Immature natural killer cell (primary cell): Measurements from ENCODE around the gene STX18. TPM values are rescaled to one million over a fixed set of nuclear protein-coding genes. Genes with fewer than 3 reads are reported as not detected.

Experiments used
- DNase-seq, 3 donors: peaks; one replicate each; pipeline ENCODE4 v3.0.0; 2022; ENCODE audit warnings: mixed read lengths in 1 of 3
- H3K27ac Mint-ChIP-seq, 6 donors: one replicate each; pipeline ENCODE4 v1.8.0; 2020; ENCODE audit warnings: mixed read lengths in 6 of 6, mild to moderate bottlenecking in 5 of 6, inconsistent platforms in 4 of 6, moderate library complexity in 3 of 6
- H3K27me3 Mint-ChIP-seq, 3 donors: one replicate each; pipeline ENCODE4 v1.8.0; 2020 to 2021; ENCODE audit warnings: low read depth in 3 of 3, mild to moderate bottlenecking in 3 of 3, mixed read lengths in 3 of 3, moderate library complexity in 3 of 3, inconsistent platforms in 1 of 3
- H3K36me3 Mint-ChIP-seq, 3 donors: one replicate each; pipeline ENCODE4 v1.8.0; 2020; ENCODE audit warnings: mixed read lengths in 3 of 3, inconsistent platforms in 2 of 3, mild to moderate bottlenecking in 2 of 3
- H3K4me1 Mint-ChIP-seq, 2 donors: one replicate each; pipeline ENCODE4 v1.8.0; 2020; ENCODE audit warnings: inconsistent platforms in 2 of 2, mild to moderate bottlenecking in 2 of 2, mixed read lengths in 2 of 2, moderate library complexity in 1 of 2
- H3K4me3 Mint-ChIP-seq, 5 donors: one replicate each; pipeline ENCODE4 v1.8.0; 2020; ENCODE audit warnings: mild to moderate bottlenecking in 5 of 5, mixed read lengths in 5 of 5, inconsistent platforms in 3 of 5, moderate library complexity in 3 of 5
- H3K9me3 Mint-ChIP-seq, 6 donors: one replicate each; pipeline ENCODE4 v1.8.0; 2020; ENCODE audit warnings: mild to moderate bottlenecking in 6 of 6, mixed read lengths in 6 of 6, inconsistent platforms in 4 of 6, moderate library complexity in 3 of 6
- polyA plus RNA-seq, 3 donors: library from polyadenylated mRNA; unstranded; fragments of 300-500 nt; fragmentation: Illumina TruSeq; gene quantifications; one replicate each; pipeline ENCODE4 v1.2.3, GENCODE V29; 2021

The STX18 gene
- polyA plus RNA-seq, 3 donors from 2014 or later = 22.5 to 26.6 (median 23.3) TPM

DNA sequence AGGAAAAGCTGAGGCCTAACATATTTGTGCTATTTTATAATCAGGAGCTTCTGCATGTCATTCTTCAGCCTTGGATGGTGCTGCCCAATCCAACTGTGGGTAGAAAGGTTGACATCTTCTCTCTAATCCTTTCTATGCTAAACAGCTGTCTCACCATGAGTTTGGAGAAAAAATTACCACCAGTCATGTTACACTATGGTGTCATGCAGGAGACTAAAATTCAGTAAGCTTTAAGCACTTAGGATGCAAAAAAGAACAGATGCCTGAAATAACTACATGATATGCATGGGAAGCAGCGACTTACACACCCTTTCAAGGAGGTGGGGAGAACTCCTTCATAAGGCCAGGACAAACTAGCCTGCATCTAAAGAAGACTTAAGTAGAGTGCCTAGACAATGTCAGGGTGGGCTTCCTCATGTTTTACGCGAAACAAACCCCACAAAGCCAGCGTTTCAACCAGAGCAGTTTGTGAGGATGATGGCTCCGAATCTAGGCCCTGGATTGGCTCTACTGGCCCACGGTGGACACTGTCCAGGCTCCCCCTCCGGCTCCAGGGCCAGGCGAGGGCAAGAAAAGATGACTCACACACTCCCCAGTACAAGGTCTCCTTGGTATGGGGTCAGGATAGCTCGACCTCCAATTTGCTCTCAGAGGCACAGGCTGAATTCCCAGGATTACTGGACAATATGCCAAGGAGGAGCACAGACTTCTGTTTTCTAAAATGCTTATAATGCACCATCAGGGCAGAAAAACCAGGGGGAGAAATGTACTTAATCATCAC, 45.1 kb downstream of the STX18 start:
- Mint-ChIP-seq H3K27me3 (no peaks in the 10 kb centered on the region), H3K9me3 (no peaks in the 10 kb centered on the region), H3K4me1 (peaks cover 5 to 17% of the 10 kb centered on the region in 2 donors), H3K36me3 (no peaks in the 10 kb centered on the region), H3K27ac (no peak overlapping the region), H3K4me3 (no peak overlapping the region)
- no peak for DNase-seq

DNA sequence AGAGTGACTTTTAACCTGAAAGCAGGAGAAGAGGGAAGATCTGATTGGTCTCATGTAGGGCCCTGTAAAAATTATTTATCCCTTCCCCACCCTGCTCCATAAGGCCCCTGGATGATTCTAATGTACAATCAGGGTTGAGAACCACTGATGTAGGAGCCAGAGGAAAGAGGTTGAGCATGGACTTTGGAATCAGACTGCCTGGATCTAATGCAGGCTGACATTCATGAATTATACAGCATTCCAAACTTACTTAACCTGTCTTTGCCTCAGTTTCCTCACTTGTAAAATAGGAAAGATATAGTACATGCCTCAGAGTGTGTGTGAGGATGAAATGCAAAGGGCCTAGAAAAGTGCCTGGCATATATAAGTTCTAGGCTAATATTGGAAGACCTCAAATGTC, 47.0 kb downstream of the STX18 start:
- Mint-ChIP-seq H3K27ac (peak overlapping the region in 1 of 6 donors; percentile 30), H3K36me3 (no peaks in the 10 kb centered on the region), H3K9me3 (no peaks in the 10 kb centered on the region), H3K27me3 (no peaks in the 10 kb centered on the region), H3K4me3 (no peak overlapping the region), H3K4me1 (peaks cover 5 to 16% of the 10 kb centered on the region in 2 donors)
- no peak for DNase-seq

DNA sequence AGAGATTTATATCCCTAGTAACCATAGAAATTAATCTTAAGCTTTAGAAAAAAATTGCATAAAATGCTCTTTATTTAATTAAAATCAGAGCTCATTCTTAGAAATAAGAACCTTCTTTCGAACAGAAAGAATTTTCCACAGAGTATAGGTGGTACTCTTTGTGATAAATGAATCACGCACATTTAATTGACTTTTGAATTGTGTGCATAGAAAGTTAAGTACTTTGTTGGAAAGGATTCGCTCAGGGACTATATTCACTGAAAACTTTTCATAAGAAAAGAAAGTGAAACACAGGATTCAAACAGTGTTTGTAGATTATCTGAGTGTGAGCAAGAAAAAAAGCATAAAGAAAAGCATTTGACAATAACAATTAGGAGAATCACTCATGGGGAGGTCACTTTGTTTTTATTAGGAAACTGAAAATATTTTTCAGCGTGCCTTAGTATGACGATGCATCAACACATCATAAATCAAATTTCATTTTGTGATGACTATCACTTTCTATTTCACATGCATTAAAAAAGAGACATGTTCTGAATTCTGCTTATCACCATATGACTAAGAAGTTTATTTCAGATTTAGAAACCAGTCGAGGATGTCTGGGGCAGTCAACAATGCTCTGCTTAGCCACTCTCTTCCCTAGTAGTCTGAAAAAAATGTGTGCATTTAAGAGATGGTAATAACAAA, 49.5 kb downstream of the STX18 start:
- Mint-ChIP-seq H3K9me3 (no peaks in the 10 kb centered on the region), H3K27me3 (no peaks in the 10 kb centered on the region), H3K4me1 (peaks cover 5 to 16% of the 10 kb centered on the region in 2 donors), H3K36me3 (no peaks in the 10 kb centered on the region), H3K4me3 (peak overlapping the region in 2 of 5 donors; percentile 40 to 53), H3K27ac (peak overlapping the region in 3 of 6 donors; percentile 34 to 76 (median 60))
- DNase-seq = no peak

DNA sequence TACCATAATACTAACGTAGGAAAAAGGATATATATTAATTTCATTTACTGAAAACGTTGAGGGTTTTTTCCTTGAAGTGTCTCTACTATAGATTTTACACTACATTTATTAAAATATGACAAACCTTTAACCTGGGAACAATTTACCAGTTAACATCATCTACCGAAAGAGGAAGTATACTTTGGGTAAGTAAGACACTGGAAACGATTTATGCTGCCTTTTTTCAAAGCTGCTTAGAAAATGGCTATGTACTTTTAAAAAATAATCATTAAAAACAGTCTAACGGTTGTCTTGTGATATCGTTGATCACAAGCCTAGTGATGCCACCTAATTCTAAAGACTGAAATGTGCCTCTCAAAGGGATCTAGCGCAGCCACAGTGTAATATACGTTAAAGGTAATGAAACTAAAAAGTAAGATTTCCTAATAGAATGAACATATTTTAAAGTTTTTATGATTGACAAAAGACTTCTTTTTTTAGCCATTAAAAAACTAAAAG, 50.4 kb downstream of the STX18 start:
- Mint-ChIP-seq H3K4me3 (no peak overlapping the region), H3K9me3 (no peaks in the 10 kb centered on the region)

DNA sequence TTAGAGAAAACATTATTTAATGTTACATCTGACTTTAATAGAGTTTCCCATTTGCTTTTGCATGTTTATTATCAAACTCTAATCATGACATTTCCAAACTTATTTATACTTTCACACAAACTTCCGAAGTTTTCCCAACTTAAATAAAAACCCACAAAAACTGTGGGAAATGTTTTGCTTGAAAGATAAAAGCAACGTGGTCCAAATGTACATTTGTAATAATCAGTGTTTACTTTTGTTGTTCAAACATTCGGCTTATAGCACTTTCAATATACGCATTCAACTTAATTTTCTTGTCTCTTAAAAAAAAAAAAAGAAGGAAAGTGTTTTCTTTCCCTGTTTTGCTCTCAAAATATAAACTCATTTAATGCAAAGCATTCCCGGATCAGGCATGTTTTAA, 51.0 kb downstream of the STX18 start:
- H3K4me3 Mint-ChIP-seq = no peak overlapping the region
- H3K27me3 Mint-ChIP-seq = no peaks in the 10 kb centered on the region
- no peak for DNase-seq
- no peak overlapping the region for H3K27ac Mint-ChIP-seq
- H3K9me3 Mint-ChIP-seq = no peaks in the 10 kb centered on the region
- H3K4me1 Mint-ChIP-seq = peaks cover 5 to 16% of the 10 kb centered on the region in 2 donors
- no peaks in the 10 kb centered on the region for H3K36me3 Mint-ChIP-seq

More for the DNA sequence above, 50.4 kb downstream of the STX18 start:
- no peak overlapping the region for H3K27ac Mint-ChIP-seq
- H3K4me1 Mint-ChIP-seq = peaks cover 5 to 16% of the 10 kb centered on the region in 2 donors
- H3K27me3 Mint-ChIP-seq = no peaks in the 10 kb centered on the region
- H3K36me3 Mint-ChIP-seq = no peaks in the 10 kb centered on the region
- DNase-seq = no peak

DNA sequence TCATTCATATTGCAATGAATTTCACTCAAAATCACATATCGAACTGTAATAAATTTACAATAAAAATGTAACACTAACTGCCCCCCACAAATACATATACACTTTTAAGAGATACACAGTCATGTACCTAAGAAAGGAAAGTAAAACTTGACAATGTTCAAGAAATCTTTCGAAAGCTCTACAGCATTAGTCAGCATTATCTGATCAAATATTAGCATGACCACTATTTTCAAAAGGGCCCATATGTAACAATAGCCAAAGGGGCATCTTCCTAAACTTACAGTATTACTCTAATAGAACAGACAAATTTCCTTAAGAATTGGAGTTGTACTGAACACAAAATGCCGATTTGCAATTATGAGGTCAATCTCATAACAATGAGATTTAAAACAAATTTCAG, 51.8 kb downstream of the STX18 start:
- H3K27ac Mint-ChIP-seq = no peak overlapping the region
- H3K27me3 Mint-ChIP-seq = no peaks in the 10 kb centered on the region
- no peaks in the 10 kb centered on the region for H3K9me3 Mint-ChIP-seq
- no peaks in the 10 kb centered on the region for H3K36me3 Mint-ChIP-seq
- H3K4me1 Mint-ChIP-seq = peaks cover 5 to 16% of the 10 kb centered on the region in 2 donors
- H3K4me3 Mint-ChIP-seq = no peak overlapping the region
- DNase-seq = no peak

DNA sequence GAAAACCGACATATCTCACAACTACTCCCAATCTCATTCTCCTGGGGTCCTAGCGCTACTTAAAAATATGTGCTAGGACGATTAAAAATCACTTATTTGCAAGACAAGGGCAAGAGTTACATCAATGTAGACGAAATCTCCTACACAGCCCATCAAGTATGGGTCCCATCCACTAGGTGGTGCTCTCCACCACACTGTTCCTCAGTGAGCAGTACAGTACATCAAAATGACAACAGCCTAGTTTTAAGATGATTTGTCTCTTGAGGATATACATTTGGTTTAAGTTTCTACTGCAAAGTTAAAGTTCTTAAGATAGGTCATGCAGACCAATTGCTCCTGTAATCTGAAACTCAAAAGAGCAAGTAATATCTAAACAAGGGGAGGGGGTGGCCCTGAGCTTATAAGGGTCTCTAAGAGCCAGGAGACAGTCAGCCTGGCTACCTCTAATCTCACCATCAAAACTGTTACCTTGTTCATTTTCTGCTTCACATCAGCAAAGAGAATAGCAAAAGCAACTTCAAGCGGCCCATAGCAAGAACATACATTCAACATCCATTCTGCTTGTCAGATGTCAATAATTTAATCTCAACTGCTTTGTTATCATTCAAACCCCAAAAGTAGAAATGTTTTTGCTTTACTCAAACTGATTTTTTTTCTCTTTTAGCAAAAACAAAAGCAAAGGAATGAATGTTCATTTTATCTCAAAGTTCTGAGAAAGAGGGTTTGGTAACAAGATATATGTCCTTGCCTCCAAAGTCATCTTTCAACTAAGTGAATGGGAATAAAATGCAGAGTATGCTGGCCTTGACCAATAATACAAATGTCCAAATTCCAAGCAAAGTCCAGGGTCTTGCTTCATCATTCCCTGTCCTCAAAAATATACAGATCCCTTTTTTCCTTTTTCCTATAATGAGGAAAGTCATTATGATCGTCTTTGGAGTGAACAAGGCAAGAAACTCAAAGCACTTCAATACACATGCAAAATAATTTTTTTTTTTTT, 53.1 kb downstream of the STX18 start:
- Mint-ChIP-seq H3K36me3 (no peaks in the 10 kb centered on the region), H3K4me1 (peaks cover 5 to 16% of the 10 kb centered on the region in 2 donors), H3K27ac (no peak overlapping the region), H3K9me3 (no peaks in the 10 kb centered on the region), H3K27me3 (no peaks in the 10 kb centered on the region), H3K4me3 (no peak overlapping the region)
- DNase-seq = peak; percentile 47 to 60 (median 50)

DNA sequence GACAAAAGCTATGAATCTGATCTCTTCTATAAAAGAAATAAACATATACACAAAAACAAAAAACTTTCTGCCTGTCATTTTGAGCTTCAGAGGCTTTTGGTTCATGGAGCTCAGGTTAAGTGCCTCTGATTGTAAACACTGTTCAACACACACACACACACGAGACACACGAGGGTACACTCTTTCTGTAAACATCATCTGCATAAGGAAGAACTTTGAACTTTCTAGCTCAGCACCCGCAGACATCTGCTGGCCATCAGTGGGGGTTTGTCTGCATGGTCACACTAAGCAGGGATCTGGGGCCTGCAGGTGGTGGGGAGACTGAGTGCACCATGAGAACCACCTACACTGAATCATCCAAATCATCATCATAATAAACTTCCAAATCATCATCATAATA, 54.9 kb downstream of the STX18 start:
- H3K36me3 Mint-ChIP-seq = no peaks in the 10 kb centered on the region
- H3K9me3 Mint-ChIP-seq = no peaks in the 10 kb centered on the region
- peaks cover 0 to 17% of the 10 kb centered on the region in 2 donors for H3K4me1 Mint-ChIP-seq
- no peak for DNase-seq
- no peak overlapping the region for H3K4me3 Mint-ChIP-seq
- H3K27ac Mint-ChIP-seq = no peak overlapping the region
- H3K27me3 Mint-ChIP-seq = no peaks in the 10 kb centered on the region

DNA sequence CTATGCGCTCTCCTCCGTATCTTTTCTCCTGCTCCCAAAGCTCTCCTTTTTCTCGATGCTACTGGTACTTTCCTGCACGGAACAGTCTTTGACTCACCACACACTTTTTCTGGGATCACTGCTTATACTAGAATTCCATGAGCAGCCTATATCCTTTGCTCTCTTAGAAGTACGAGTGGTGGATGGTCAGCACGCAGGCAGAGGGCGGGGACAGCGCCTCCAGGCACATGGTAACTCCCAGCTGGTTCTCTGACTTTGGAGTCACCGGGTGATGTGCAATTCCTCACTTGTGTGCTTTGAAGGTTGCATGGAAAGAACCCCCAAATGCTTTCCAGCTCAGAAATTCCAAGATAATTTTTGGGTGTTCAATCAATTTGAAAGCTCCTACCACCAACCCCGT, 56.0 kb downstream of the STX18 start:
- Mint-ChIP-seq H3K4me1 (peaks cover 0 to 20% of the 10 kb centered on the region in 2 donors), H3K9me3 (no peaks in the 10 kb centered on the region), H3K27ac (no peak overlapping the region), H3K27me3 (no peaks in the 10 kb centered on the region), H3K4me3 (no peak overlapping the region), H3K36me3 (no peaks in the 10 kb centered on the region)
- no peak for DNase-seq

DNA sequence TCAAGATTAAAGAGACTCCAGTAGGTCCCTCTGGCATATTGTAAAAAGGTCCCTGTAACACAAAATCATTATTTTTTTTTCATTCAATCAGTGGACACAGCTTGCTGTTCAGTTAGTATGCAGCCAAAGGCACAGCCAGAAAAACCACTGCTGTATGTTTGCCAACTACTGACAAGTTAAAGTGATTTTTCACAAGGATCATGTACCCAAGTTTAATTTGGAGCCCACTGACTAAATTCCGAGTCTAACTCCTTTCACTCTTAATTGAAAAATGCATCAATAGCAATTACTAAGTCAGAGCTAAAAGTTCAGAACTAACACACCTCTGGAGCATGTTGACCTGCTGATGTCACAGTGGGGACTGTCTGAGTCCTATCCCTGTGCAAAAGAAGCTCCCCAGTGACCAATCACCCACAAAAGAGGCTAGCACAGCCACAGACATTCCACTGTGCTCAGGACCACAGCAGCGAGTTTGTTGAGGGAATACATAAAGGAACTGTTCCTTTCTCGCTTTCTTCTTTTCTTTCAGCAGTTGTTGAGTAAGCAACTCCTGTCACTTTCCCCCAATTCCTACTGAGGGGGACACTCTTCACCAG, 60.4 kb downstream of the STX18 start:
- Mint-ChIP-seq H3K27me3 (no peaks in the 10 kb centered on the region), H3K4me3 (no peak overlapping the region), H3K4me1 (peaks cover 2 to 20% of the 10 kb centered on the region in 2 donors), H3K27ac (peak overlapping the region in 1 of 6 donors; percentile 5), H3K9me3 (no peaks in the 10 kb centered on the region), H3K36me3 (no peaks in the 10 kb centered on the region)
- no peak for DNase-seq

DNA sequence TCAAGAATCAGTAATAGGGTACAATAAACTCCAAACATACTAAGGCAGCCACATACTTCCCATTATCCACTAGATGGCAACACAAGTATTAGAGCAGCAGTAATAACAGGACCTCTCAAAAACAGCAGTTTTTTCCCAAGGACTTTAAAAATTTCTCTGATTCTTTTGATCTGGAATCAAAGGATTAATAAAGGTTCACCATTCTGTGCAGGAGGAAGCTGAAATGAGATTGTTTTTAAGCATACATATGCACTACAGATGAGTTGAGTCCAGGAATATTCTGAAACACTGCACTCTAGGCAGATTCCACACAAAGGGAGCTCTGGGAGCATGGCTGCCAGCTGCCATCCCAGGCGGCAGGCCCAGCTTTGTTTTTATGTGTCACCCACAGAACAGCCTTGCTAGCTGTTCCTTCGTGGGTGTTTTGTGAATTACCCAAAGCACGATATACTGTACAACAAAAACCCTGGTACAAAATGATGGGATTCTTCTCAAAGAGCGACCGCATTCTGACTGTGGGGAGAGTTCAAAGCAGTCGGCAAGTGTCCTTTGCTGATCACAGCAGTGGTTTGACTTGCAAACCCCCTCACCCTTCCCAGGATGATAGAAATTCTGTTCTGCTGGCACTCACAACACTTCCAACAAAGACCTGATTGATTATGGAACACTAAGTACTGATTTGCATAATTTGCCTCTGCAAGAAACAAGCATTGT, 61.0 kb downstream of the STX18 start:
- no peaks in the 10 kb centered on the region for H3K36me3 Mint-ChIP-seq
- no peaks in the 10 kb centered on the region for H3K9me3 Mint-ChIP-seq
- no peak for DNase-seq
- no peak overlapping the region for H3K27ac Mint-ChIP-seq
- H3K4me1 Mint-ChIP-seq = peaks cover 2 to 20% of the 10 kb centered on the region in 2 donors
- no peaks in the 10 kb centered on the region for H3K27me3 Mint-ChIP-seq
- H3K4me3 Mint-ChIP-seq = no peak overlapping the region

DNA sequence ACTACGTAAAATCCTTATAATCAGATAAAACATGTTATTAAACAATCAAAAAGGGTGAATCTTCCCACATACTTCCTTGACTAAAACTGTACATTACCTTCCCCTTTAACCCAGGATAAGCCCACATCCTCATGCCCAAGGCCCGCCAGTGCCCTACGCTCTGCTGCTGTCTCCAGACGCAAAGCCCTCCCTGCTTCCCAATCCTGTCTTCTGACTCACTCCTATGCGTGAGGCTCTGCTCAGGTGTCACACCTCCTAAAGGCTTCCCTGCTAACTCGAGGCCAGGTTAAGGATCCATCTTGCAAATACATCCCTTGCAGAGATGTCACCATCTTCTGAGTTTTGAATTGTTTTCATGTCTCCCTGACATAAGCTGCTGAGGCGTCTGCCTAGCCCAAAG, 61.6 kb downstream of the STX18 start:
- H3K9me3 Mint-ChIP-seq = no peaks in the 10 kb centered on the region
- no peak overlapping the region for H3K27ac Mint-ChIP-seq

DNA sequence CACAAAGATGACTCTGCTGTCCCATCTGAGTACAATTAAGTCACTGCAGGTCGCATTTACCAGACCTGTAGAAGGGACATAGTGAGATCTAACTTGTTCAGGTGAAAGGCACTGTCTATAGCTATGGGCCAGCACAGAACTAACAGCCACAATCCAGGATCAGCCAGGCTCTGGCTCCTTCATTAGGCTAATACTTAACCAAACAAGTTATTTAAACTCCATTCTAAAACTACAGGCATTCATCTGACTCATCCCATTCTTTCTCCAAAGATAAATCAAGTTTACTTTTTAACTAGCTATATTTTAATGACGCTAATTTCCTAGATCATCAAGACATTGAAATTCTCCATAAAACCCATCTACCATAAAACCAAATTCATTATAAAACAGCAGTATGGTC, 62.5 kb downstream of the STX18 start:
- Mint-ChIP-seq H3K4me3 (no peak overlapping the region), H3K4me1 (peaks cover 2 to 20% of the 10 kb centered on the region in 2 donors), H3K36me3 (no peaks in the 10 kb centered on the region), H3K27ac (no peak overlapping the region), H3K9me3 (no peaks in the 10 kb centered on the region), H3K27me3 (no peaks in the 10 kb centered on the region)
- DNase-seq = no peak

More for the DNA sequence above, 61.6 kb downstream of the STX18 start:
- no peak overlapping the region for H3K4me3 Mint-ChIP-seq
- H3K4me1 Mint-ChIP-seq = peaks cover 2 to 20% of the 10 kb centered on the region in 2 donors
- DNase-seq = no peak
- no peaks in the 10 kb centered on the region for H3K27me3 Mint-ChIP-seq
- no peaks in the 10 kb centered on the region for H3K36me3 Mint-ChIP-seq
